GM19193 (cell line): ENCODE measurements around the gene IKZF2.

Experiments used
- POLR2A ChIP-seq: IDR thresholded peaks from 4 replicates; pipeline ENCODE4 v1.6.1; 2011; ENCODE audit not compliant: insufficient read depth, insufficient read length; ENCODE audit errors: extremely low read depth

Gene IKZF2

DNA sequence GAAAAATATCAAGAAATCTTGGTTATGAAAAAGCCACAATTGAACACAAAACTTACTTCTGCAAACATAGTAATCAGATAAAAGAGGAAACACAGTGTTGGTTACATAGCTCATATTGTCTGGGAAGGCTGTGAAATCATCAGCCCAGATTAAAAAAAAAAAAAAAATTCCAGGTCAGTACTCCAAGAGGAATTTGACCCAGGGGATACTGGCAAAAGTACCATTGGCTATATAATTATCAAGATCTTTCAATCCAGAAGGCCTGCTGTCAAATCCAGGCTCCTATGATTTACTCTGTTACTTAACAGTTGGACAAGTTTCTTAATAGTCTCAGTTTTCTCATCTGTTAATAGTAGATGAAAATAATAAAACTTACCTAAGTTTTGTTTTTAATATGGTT, 12.9 kb upstream of the IKZF2 start:
- TF ChIP-seq POLR2A = no peak

DNA sequence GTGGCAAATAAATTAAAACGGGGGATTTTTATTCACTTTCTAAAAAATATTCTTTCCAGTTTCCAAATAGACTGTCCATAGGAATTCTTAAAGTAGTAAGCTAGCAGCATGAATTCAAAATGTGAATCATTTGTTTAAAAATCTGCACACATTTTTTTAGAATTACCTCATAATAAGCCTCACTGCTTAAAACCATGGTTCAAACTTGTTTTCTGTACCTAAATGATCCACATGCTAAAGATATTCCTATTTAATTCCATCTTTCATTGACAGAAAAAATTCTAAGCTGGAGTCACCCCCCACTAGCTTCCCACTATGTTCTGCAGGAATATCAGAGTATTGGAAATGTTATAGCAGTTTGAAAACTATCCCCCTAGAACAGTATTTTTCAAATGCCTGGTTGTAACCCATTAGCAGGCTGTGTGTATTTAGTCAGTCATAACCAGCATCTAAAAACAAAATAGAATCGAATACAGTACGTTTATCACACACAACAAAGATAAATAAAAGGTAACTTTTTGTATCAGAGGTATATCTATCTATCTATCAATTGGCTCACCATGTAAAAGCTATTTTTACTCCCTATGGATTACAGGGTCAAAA, 11.2 kb upstream of the IKZF2 start:
- TF ChIP-seq POLR2A = no peak

DNA sequence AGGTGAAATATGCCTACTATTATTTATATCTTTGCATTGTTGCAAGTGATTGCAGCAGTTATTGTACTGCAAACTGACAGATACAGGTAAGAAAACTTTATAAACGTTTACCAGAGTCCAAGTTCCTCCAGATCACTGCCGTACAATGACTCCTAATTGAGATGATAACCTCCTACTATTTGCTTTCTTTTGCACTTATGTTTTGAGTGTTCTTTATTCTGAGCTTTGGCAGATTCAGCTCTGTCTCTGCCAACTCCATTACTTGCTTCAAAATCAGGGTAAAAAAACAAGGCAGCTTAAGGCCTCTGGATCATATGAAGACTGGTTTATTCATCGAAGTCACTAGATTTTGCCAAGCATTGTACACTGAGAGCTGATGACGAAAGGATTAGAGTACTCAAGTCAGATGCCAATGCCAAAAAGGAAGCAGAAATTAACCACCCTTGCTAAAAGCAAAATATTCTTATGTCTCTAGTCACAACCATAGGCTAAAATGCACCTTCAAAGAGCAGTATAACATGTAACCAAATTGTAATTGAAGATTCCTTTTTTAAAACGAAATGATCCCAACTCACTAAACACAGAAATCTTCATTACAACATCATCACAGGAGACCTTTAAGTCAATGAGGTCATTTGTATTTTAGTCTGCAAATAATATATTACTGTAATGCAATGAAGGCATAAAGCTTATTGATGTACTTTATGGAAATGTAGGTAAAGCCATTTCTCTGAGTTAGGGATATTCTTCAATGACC, 10.5 kb upstream of the IKZF2 start:
- TF ChIP-seq POLR2A = no peak

- no peak for TF ChIP-seq POLR2A
These were observed 8.4 kb upstream of the IKZF2 start for GRCh38 chr2:213159768-213160167.

GRCh38 chr2:213157242-213157641, 5.8 kb upstream of the IKZF2 start:
- no peak for TF ChIP-seq POLR2A

- TF ChIP-seq POLR2A = no peak
These were observed 5.3 kb upstream of the IKZF2 start for GRCh38 chr2:213156717-213157116.

GRCh38 chr2:213152888-213153287, 1.5 kb upstream of the IKZF2 start:
- no peak for TF ChIP-seq POLR2A

GRCh38 chr2:213152065-213152794, 818 bp upstream of the IKZF2 start:
- TF ChIP-seq POLR2A = peak; percentile 50

- peak; percentile 18 for TF ChIP-seq POLR2A
These were observed 906 bp downstream of the IKZF2 start for GRCh38 chr2:213150315-213151097.

DNA sequence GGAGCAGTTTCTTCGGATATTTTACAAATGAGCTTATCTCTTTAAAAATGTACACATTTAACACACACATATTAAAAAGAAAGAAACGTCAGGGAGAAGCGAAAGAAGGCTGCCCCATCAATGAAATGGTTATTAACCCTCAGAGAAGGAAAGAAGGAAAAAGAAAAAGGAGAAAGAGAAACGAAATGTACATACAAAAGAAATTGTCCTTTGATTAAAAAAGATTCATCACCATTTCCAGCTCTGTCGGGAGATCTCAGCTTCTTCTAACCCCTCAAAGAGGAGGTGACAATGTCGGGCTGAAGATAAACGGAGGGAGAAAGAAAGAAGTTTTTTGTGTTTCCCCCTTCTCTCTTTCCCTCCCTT, 1.5 kb downstream of the IKZF2 start:
- no peak for TF ChIP-seq POLR2A

GRCh38 chr2:213149294-213149875, 2.0 kb downstream of the IKZF2 start:
- TF ChIP-seq POLR2A = no peak

DNA sequence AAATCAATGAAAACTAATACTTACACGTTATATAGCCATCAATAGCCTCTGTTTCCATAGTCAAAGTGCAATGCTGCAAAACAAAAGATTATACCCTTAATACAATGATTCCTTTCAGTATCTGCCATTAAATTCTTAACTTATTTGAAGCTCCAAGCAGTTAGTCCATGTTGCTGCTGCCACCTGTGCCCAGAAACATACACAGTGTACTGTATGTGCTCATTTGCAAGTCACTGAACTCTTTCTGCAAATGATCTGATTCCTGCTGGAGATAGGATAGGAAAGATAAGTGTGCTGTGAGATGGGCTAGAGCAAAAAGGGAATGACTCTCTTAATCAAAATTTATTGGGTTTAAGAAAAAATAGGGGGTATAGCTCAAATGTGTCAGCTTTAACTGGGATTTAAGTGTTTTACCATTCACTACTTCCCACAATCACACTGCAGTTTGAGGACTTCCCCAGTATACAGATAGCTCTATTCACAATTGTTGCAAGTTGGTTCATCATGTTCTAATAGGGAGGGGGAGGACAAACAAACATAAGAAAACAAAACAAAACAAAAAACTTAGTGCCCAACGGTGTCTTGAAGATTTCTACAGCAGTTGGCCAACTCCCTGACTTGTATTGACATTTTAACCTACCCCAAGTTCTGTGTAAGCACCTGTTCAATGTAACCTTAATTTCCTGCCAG, 2.7 kb downstream of the IKZF2 start:
- TF ChIP-seq POLR2A = no peak

DNA sequence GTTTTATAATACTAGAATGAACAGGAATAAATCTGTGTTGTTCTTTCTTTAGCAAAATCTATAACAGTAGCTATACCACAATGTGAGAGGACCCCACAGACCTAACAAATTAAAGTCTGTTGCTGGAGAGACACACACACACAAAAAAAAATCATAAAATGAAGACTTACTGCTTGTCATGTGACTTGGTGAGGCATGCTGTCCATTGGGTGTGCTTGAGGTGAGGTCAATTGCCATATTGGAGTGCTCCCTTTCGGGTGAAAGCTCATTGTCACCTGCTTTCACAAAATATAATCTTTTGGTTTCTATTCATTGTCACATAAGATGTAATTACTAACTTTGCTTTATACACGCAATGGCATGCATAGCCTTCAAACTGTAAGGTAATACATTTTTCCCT, 3.9 kb downstream of the IKZF2 start:
- no peak for TF ChIP-seq POLR2A

GRCh38 chr2:213145715-213146242, 5.6 kb downstream of the IKZF2 start:
- TF ChIP-seq POLR2A = no peak
